Stimulated activated CD4-positive, alpha-beta T cell treated with anti-CD3 and anti-CD28 coated beads, Interleukin-12 subunit alpha, Interleukin-12 subunit beta, amount 100 ng/mL, for 4 hours (primary cell): ENCODE data around the gene FES.
"Not testable (repeated sequence)": the region's sequence is repeated elsewhere in the genome, so short reads cannot be mapped to it uniquely, and the experiment has no call there.

Experiments used
- DNase-seq: peaks from one replicate; pipeline ENCODE4 v3.0.0-alpha.2; 2020

FES gene

DNA sequence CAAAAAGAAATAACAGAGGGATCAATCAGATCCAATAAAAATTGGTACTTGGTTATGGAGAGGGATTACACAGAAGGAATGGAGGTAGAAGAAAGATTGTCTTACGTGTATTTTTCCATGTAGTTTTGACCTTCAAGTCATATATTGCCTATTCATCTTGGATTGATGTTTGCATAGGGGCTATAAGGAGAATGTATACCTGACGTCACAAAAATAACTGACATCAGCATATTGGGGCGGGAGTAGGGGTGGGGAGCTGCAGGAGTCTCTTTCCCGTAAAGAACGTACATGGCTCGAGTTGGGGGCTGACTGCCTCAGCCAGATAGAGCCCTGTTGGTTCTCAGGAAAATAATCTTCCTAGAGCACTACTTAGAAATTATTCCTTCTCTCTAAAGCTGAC is 21.8 kb upstream of the FES start:
- no peak for DNase-seq

DNA sequence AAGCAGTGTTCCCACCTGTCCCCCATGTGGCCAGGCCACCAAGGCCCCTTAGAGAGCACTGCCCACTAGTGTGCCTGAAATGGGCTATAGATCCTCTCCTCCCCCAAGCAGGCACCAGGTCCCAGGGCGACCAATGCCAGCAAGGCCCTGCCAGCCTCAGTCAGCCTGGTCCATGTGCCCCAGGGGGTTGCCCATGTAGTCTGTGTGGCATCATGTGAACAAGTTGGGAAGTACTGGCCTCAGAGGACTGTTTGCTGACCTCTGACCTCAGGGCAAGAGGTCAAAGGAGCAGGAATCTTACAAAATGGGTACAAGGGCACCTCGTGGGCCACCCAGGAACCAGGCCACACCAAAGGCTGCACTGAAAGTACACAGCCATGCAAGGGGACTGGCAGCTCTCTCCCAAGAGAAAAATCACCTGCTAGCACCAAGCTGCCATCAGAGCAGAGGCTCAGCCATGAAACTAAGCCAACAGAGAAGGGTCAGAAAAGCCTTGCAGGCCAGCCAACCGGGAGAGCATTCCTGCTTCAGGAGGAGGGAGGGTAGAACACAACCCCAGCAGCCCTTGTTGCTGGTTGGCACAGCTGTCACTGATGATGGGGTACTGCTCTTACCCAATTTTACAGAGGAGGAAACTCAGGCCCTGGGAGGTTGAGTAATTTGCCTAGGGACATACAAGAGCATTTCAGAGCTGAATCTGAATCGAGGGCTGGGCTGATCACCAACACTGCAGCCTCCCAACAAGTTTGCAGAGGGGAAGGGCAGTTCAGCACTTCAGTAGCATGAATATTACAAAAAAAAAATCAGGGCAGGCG is 21.1 kb upstream of the FES start:
- no peak for DNase-seq

GRCh38 chr15:90863987-90864386 is 20.3 kb upstream of the FES start:
- no peak for DNase-seq

GRCh38 chr15:90864507-90864906 is 19.8 kb upstream of the FES start:
- DNase-seq, result no peak

DNA sequence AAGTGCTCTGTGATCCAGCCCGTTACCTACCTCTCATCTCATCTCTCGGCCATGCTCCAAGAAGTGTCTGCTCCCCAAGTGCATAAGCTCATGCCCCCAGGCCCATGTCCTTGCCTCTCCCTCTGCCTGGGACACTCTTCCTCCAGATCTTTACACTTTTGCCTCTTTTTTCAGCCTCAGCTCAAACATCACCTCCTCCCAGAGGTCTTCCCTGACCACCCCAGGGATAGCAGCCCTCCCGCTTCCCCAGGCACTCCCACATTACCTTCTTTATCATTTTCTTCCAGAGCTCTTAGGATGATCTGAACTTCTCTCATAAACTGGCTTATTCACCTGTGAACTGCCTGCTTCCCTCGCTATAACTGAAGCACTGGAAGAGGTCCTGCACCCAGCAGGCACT is 18.6 kb upstream of the FES start:
- no peak for DNase-seq

DNA sequence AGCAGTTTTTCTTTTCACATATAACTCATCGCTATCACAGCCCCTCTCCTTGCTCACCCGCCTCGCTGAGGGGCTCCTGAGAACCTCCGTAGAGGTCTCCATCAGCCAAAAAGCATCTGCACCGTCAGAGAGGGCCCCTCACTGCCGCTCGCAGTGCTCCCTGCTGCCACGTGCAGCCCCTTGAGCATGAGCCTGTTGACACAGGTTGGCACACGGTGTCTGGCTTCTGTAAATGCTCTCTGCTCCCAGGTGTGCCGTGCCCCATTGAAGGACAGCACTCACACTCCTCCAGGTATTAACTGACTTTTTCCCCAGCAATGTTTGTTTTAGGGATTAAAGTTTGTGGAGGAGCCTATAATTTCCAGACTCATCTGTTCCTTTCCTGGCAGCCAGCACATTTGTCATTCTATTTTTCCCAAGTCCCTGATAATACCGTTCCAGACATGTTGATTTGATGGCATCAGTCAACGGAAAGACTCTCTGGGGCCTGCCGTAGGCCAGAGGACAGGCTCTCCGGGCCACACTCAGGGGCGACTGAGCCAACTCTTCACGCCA is 18.1 kb upstream of the FES start:
- DNase-seq, result no peak

DNA sequence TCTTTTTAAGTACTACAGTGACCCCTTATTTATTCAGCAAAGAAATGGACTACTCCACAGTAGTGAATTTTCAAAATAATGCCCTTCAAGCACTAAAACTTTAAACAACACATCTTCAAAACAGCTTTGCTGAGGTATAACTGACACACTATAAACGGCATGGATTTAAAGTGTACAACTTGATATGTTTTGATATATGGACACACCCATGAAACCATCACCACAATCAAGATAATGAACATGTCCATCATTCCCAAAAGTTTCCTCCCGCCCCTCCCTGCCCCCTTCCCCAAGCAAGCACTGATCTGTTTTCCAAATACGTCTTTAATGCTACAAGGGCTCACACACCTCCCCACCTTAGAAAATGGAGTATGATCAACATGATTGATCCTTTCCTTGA is 17.5 kb upstream of the FES start:
- DNase-seq, result no peak

DNA sequence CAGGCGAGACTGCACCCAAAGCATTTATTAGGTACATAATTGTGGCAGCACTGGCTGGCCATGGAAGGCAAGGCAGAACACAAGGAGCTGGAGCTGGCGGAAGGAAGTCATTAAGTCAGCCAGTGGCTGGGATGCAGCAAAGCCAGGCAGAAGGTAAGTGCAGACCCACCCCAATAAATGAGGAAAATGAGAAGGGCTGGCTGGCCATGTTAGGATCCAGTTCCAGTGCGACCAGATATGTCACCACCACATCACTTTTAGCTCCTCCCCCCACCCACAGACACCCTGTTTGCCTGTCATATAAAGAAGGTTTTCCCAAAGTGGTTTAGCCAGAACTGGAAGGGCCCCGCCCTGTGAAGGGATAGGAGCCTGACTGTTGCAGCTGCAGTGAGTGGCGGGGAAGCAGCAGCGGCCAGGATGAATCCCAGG is 16.0 kb upstream of the FES start, which contains the start of gene FURIN:
FURIN (plus strand) TSS at position 328 of the 429 bp plus-strand sequence. CDS start 7,153 bp downstream, outside the sequence.
- no peak for DNase-seq

GRCh38 chr15:90869140-90869541 is 15.2 kb upstream of the FES start:
- DNase-seq, result no peak

DNA sequence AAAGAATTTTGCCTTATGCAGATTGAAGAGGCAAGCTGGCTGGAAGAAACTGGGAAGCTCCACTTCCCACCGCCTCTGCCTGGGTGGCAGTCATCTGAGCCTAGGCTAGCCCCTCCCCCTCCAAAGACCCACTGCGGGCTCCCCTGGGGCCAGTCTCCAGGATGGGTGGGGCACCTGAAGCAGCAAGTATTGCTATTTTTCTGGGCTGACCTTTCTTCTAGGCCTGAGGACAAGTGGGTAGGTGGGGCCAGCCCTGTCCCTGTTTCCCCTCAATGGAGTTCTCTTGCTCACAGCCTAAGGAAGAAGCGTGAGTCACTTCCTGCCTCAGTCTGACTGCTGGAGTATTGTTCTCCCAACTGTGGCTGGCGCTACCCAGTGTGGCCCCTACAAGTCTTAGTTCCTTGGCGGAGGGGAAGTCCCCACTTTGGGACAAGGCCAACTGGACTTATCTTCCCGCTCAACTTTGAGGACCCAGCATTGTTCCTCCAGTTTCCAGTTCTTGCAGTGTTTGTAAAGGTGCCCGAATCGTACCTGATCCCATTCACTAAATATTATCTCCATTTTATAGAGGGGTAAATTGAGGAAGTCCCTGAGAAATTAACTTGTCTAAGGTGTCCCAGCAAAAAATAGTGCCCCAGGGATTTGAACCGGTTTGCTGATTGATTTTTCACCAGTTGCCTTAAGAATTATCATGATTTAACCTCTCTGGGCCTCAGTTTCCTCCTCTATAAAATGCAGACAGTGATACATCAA is 14.5 kb upstream of the FES start:
- peak; percentile 46 for DNase-seq

- no peak for DNase-seq
Observed at GRCh38 chr15:90870354-90871138, 13.8 kb upstream of the FES start.

GRCh38 chr15:90871139-90871715 is 13.1 kb upstream of the FES start:
- no peak for DNase-seq

GRCh38 chr15:90871716-90872485 is 12.4 kb upstream of the FES start:
- DNase-seq, result no peak

DNA sequence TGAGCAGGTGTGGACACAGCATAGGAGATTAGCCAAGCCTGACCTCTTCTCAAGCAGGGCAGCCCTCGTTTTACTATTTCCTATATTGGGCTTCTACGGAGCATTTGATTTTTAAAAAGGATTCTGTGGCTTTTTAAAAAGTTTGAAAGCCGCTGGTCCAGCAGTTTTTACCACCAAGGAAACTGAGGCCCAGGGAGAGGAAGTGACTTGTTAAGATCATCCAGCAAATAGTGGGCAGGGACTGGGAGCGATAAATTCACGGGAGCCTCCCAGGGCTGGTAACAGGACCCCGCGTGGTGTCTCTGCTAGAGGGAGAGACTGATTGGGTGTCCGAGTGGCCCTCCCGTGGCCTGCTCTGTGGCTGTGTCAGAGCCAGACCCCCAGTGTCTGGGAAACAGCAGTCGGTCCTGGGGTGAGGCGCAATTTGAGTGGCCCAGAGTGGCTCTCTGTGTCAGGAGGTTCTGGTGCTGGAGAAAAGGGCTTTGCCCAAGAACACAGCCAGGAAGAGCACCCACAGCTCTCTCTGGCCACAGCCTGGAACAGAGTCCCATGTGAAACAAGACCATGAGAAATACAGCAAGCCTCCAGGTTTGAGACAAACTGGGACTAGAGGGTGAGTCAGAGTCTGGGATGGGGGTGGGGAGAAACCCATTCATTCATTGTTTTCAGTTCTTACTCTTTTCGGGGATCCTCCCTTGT is 11.7 kb upstream of the FES start:
- peak; percentile 48 for DNase-seq

DNA sequence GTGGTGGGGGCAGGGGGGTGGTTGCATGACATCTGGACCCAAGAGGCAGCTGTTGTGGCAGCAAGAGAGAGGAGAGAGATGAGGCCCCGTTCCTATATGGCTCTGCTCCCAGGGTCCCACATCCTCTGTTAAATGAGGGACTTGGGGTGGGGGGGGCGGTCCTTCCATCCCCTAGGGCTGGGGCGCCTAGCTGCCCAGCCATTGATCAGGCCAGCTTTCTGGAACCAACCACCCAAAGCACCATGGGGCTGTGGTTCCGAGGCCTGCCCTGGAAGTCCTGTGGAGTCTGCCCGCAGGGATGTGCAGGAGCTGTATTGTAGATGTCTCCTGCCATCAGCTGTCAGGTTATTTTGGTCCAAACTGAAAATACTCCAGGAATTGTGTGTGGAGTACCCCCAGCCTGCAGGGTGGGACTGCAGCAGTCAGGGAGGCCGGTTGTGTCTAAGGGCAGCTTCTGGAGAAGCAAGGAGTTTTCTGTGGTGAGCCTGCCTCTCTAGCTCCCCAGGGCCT is 10.8 kb upstream of the FES start:
- DNase-seq, result no peak

GRCh38 chr15:90873998-90874605 is 10.2 kb upstream of the FES start:
- no peak for DNase-seq

DNA sequence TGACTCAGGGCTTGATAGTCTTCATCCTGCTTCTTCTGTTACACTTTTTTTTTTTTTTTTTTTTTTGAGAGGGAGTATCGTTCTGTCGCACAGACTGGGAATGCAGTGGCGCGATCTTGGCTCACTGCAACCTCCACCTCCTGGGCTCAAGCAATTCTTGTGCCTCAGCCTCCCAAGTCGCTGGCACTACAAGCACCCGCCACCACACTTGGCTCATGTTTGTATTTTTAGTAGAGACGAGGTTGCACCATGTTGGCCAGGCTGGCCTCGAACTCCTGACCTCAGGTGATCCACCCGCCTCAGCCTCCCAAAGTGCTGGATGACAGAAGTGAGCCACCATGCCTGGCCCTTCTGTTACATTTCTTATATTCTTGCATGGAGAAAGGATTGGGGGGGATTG is 9.3 kb upstream of the FES start:
- DNase-seq, result not testable (repeated sequence)

DNA sequence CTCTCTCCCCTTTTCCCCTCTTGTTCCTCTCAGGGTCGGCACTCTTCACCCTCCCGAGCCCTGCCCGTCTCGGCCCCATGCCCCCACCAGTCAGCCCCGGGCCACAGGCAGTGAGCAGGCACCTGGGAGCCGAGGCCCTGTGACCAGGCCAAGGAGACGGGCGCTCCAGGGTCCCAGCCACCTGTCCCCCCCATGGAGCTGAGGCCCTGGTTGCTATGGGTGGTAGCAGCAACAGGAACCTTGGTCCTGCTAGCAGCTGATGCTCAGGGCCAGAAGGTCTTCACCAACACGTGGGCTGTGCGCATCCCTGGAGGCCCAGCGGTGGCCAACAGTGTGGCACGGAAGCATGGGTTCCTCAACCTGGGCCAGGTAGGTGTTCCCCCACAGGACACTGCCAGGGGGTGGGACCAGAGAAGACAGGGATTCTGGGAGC is 8.7 kb upstream of the FES start:
- DNase-seq, result no peak

DNA sequence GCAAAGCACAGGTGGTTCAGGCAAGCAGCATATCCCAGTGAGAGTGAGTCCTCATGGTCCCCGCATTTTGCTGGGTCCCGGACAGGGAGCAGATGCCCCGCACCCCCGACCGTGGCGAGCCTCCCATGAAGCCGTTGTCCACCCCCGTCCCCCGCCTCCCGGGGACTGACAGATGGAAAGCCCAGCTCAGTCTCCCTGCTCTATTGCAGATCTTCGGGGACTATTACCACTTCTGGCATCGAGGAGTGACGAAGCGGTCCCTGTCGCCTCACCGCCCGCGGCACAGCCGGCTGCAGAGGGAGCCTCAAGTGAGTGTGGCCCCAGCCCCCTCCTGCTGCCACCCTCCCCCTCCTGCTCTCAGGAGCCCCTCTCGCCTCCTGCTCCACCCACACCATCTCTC is 8.3 kb upstream of the FES start:
- DNase-seq, result no peak

DNA sequence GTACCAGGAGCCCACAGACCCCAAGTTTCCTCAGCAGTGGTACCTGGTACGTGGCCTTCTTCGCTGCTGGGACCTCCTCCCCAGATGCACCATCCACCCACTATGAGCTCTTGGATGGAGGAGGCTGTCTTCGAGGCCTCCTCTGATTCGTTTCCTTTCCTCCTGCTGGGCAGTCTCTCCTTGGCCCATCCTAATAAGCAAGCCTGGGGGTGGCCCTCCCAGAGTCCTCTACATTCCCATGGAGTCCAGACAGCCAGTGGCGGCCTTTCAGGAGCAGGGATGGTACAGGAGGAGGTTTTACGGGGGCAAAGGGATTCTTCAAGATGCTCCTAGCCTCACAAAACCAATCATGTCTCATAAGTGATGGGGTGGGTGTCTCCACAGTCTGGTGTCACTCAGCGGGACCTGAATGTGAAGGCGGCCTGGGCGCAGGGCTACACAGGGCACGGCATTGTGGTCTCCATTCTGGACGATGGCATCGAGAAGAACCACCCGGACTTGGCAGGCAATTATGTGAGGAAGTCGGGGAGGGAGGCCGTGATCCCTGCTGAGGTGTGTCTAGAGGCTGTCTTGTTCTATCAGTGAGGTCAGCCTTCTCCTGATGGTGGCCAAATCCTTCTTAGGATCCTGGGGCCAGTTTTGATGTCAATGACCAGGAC is 7.7 kb upstream of the FES start:
- no peak for DNase-seq
